Activated gamma-delta T cell treated with Interleukin-2 at 50 U/mL for 16 hours (primary cell): ENCODE data around the gene FBXO10.
"Not testable (repeated sequence)": the region's sequence is repeated elsewhere in the genome, so short reads cannot be mapped to it uniquely, and the experiment has no call there.

ENCODE experiments used
- DNase-seq: peaks from one replicate; pipeline ENCODE4 v3.0.0-alpha.2; 2020

FBXO10 gene

GRCh38 chr9:37476930-37477329 lies 99.2 kb downstream of the FBXO10 start:
- no peak for DNase-seq

- DNase-seq, result no peak
Observed at GRCh38 chr9:37474438-37474837, 101.7 kb downstream of the FBXO10 start.

- not testable (repeated sequence) for DNase-seq
Observed at GRCh38 chr9:37473982-37474381, 102.2 kb downstream of the FBXO10 start.

- no peak for DNase-seq
Observed at GRCh38 chr9:37471942-37472684, 104.1 kb downstream of the FBXO10 start.

- no peak for DNase-seq
Observed at GRCh38 chr9:37468620-37469019, 107.6 kb downstream of the FBXO10 start.

GRCh38 chr9:37467530-37467929 lies 108.7 kb downstream of the FBXO10 start:
- DNase-seq, result not testable (repeated sequence)

GRCh38 chr9:37466037-37466709 lies 110.0 kb downstream of the FBXO10 start:
- peak; percentile 15 for DNase-seq

- DNase-seq, result peak; percentile 99
Observed at GRCh38 chr9:37465249-37466036, 110.7 kb downstream of the FBXO10 start, which contains the start of gene ZBTB5. ZBTB5 (minus strand) TSS chr9:37465450; CDS start chr9:37442551, 22,899 bp downstream.

- DNase-seq, result peak; percentile 84
Observed at GRCh38 chr9:37464426-37465248, 111.5 kb downstream of the FBXO10 start.

GRCh38 chr9:37464006-37464405 lies 112.2 kb downstream of the FBXO10 start:
- no peak for DNase-seq
